ENCODE data around the gene PBX1. TPM values are rescaled to one million over a fixed set of nuclear protein-coding genes. Genes with fewer than 3 reads are reported as not detected.

PBX1 gene
- total and polyA plus RNA-seq, 2 experiments from 2014 or later = 40.0 to 104 TPM

GRCh38 chr1:164706606-164706987, 147.6 kb downstream of the PBX1 start:
- Histone ChIP-seq H4K20me1 (replicated peaks; ENCODE audit: insufficient read depth) (peaks cover 18% of the 10 kb centered on the region), H3K27ac (ENCODE audit: low read depth) (peak overlapping the region; percentile 45; the same call in 1 of the 2 replicates), H3K9me2 (ENCODE audit: insufficient read depth) (no peaks in the 10 kb centered on the region; the same call in 1 of the 2 replicates), H2AFZ (no peak overlapping the region), H3K4me2 (no peak overlapping the region), H3K4me3 (no peak overlapping the region), H3K79me2 (replicated peaks; ENCODE audit: insufficient read depth) (peaks cover 99% of the 10 kb centered on the region), H3K27me3 (ENCODE audit: insufficient read depth) (no peaks in the 10 kb centered on the region), H3K36me3 (ENCODE audit: insufficient read depth) (no peaks in the 10 kb centered on the region), H3F3A (replicated peaks; ENCODE audit: low read depth) (no peaks in the 10 kb centered on the region), H3K4me1 (ENCODE audit: insufficient read depth) (peaks cover 36% of the 10 kb centered on the region)
- peaks cover 4% of the 10 kb centered on the region; the same call in 1 of the 3 replicates for H3K36me3 Mint-ChIP-seq (ENCODE audit: low read depth)
- ATAC-seq (no peak), DNase-seq (ENCODE audit: low spot score) (no peak)
- no peak overlapping the region for H3K4me3 Mint-ChIP-seq
- H3K27me3 Mint-ChIP-seq (ENCODE audit: insufficient read depth, low read depth, poor library complexity) = peaks cover 5% of the 10 kb centered on the region
- peak overlapping the region; percentile 66 for H3K27ac Mint-ChIP-seq
- peaks cover 71% of the 10 kb centered on the region for H3K4me1 Mint-ChIP-seq
- no peak for TF ChIP-seq JUNB (IDR thresholded peaks at IDR 0.05; ENCODE audit: unreplicated experiment)
- TF ChIP-seq NANOG (IDR thresholded peaks at IDR 0.05; ENCODE audit: borderline replicate concordance) = no peak
- no peak for TF ChIP-seq CREB1 (CRISPR knock-in tag; IDR thresholded peaks at IDR 0.05; ENCODE audit: low read depth)
- TF ChIP-seq ETS1 (IDR thresholded peaks at IDR 0.05) = no peak
- H3K9me3 Mint-ChIP-seq = no peaks in the 10 kb centered on the region

- H3K4me3 Mint-ChIP-seq = no peak overlapping the region
- ATAC-seq = no peak; the same call in 2 of the 3 replicates
- H3F3A ChIP-seq (replicated peaks; ENCODE audit: low read depth) = no peaks in the 10 kb centered on the region
Observed at GRCh38 chr1:164707868-164708331, 148.9 kb downstream of the PBX1 start.

More at GRCh38 chr1:164707868-164708331, 148.9 kb downstream of the PBX1 start:
- Mint-ChIP-seq H3K9me3 (no peaks in the 10 kb centered on the region), H3K4me1 (peaks cover 71% of the 10 kb centered on the region), H3K36me3 (ENCODE audit: low read depth) (peaks cover 4% of the 10 kb centered on the region; the same call in 1 of the 3 replicates), H3K27ac (peak overlapping the region; percentile 66; the same call in 1 of the 2 replicates), H3K27me3 (ENCODE audit: insufficient read depth, low read depth, poor library complexity) (peaks cover 8% of the 10 kb centered on the region)
- Histone ChIP-seq H3K27ac (ENCODE audit: low read depth) (no peak overlapping the region), H3K4me3 (no peak overlapping the region), H2AFZ (no peak overlapping the region), H3K4me2 (no peak overlapping the region), H3K4me1 (ENCODE audit: insufficient read depth) (peaks cover 48% of the 10 kb centered on the region), H4K20me1 (replicated peaks; ENCODE audit: insufficient read depth) (peaks cover 18% of the 10 kb centered on the region), H3K36me3 (ENCODE audit: insufficient read depth) (no peaks in the 10 kb centered on the region), H3K27me3 (ENCODE audit: insufficient read depth) (no peaks in the 10 kb centered on the region), H3K9me2 (ENCODE audit: insufficient read depth) (no peaks in the 10 kb centered on the region; the same call in 1 of the 2 replicates), H3K79me2 (replicated peaks; ENCODE audit: insufficient read depth) (peaks cover 99% of the 10 kb centered on the region)
- TF ChIP-seq REST (IDR thresholded peaks at IDR 0.05; ENCODE audit: unreplicated experiment) = no peak
- TF ChIP-seq ETS1 (IDR thresholded peaks at IDR 0.05) = no peak
- TF ChIP-seq JUNB (IDR thresholded peaks at IDR 0.05; ENCODE audit: unreplicated experiment) = no peak
- no peak for TF ChIP-seq ZNF331 (CRISPR knock-in tag; IDR thresholded peaks at IDR 0.05; ENCODE audit: low read depth)
- no peak for TF ChIP-seq NANOG (IDR thresholded peaks at IDR 0.05; ENCODE audit: borderline replicate concordance)
- no peak for TF ChIP-seq STAT1 (IDR thresholded peaks at IDR 0.05; ENCODE audit: unreplicated experiment)
- no peak for TF ChIP-seq POLR2AphosphoS5 (IDR thresholded peaks at IDR 0.05; ENCODE audit: low read depth)
- DNase-seq (ENCODE audit: low spot score) = no peak

Measured in GM23338 (cell line).